Peyer's patch (tissue), 4 donors: ENCODE data around the gene ITGB3. TPM values are rescaled to one million over a fixed set of nuclear protein-coding genes. Genes with fewer than 3 reads are reported as not detected.

Source experiments
- DNase-seq, 3 donors: peaks; one replicate each; pipeline ENCODE4 v3.0.0-alpha.2; 2017 to 2019
- H3K27ac ChIP-seq, 4 donors: fragments of 200-600 bp; sonication (generic); one replicate each; pipeline ENCODE4 v1.5.1; 2016 to 2019
- H3K27me3 ChIP-seq, 2 donors: fragments of 200-600 bp; sonication (generic); one replicate each; pipeline ENCODE4 v1.5.1; 2019
- H3K36me3 ChIP-seq, 3 donors: fragments of 200-600 bp; sonication (generic); one replicate each; pipeline ENCODE4 v1.5.1; 2016 to 2019
- H3K4me1 ChIP-seq, 4 donors: fragments of 200-600 bp; sonication (generic); one replicate each; pipeline ENCODE4 v1.5.1; 2016 to 2019
- H3K4me3 ChIP-seq, 4 donors: fragments of 200-600 bp; sonication (generic); 1 replicate in 3 of 4; 2 replicates in 1 of 4; pipeline ENCODE4 v1.5.1; 2016 to 2019; ENCODE audit warnings: mild to moderate bottlenecking in 1 of 4
- H3K9me3 ChIP-seq, 4 donors: fragments of 200-600 bp; sonication (generic); one replicate each; pipeline ENCODE4 v1.5.1; 2016 to 2019; ENCODE audit warnings: mild to moderate bottlenecking in 1 of 4
- POLR2A ChIP-seq, 2 donors: fragments of 450-650 bp; IDR thresholded peaks; one replicate each; pipeline ENCODE4 v1.5.1; 2017; ENCODE audit warnings: antibody characterized with exemption in 2 of 2, mild to moderate bottlenecking in 2 of 2, moderate library complexity in 2 of 2
- small RNA-seq, 2 donors: library from RNA; depleted of rRNA; stranded (forward); fragments of <200 nt; gene quantifications; one replicate each; pipeline ENCODE3, GENCODE V24; 2016
- total RNA-seq, 4 donors: library from RNA; depleted of rRNA; stranded (reverse); fragments of >200 nt; gene quantifications; one replicate each; pipeline ENCODE4 v1.1.0, GENCODE V29; 2016
- TF ChIP-seq, protein P1 (sequence below), 6 experiments: fragments of 450-650 bp in 4 of 6; fragments of 200-600 bp in 2 of 6; sonication (generic) in 1 of 6; IDR thresholded peaks; one replicate each; pipeline ENCODE4 v1.5.1; 2017 to 2019; ENCODE audit warnings: antibody characterized with exemption in 6 of 6, mild to moderate bottlenecking in 3 of 6, moderate library complexity in 1 of 6

Gene ITGB3
- total RNA-seq, 4 donors from 2014 or later: 4.6 to 18.2 (median 6.6) TPM

DNA sequence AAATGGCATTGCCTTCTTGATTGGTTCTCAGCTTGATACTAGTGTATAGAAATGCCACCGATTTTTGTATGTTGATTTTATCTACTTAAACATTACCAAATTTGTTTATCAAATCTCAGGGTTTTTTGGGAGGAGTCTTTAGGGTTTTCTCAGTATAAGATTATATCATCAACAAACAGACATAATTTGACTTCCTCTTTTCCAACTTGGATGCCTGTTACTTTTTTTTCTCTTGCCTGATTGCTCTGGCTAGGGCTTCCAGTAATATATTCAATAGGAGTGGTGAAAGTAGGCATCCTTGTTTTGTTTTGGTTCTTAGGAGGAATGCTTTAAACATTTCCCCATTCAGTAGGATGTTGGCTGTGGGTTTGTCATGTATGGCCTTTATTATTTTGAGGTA is 99.2 kb downstream of the ITGB3 start:
- Histone ChIP-seq H3K27me3 (no peaks in the 10 kb centered on the region), H3K27ac (no peak overlapping the region), H3K4me3 (no peak overlapping the region), H3K36me3 (no peaks in the 10 kb centered on the region), H3K4me1 (no peaks in the 10 kb centered on the region), H3K9me3 (no peaks in the 10 kb centered on the region)
- TF ChIP-seq, protein P1, sequence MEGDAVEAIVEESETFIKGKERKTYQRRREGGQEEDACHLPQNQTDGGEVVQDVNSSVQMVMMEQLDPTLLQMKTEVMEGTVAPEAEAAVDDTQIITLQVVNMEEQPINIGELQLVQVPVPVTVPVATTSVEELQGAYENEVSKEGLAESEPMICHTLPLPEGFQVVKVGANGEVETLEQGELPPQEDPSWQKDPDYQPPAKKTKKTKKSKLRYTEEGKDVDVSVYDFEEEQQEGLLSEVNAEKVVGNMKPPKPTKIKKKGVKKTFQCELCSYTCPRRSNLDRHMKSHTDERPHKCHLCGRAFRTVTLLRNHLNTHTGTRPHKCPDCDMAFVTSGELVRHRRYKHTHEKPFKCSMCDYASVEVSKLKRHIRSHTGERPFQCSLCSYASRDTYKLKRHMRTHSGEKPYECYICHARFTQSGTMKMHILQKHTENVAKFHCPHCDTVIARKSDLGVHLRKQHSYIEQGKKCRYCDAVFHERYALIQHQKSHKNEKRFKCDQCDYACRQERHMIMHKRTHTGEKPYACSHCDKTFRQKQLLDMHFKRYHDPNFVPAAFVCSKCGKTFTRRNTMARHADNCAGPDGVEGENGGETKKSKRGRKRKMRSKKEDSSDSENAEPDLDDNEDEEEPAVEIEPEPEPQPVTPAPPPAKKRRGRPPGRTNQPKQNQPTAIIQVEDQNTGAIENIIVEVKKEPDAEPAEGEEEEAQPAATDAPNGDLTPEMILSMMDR (IDR thresholded peaks at IDR 0.05): no peak
- no peak for TF ChIP-seq POLR2A (IDR thresholded peaks at IDR 0.05)
- no peak for DNase-seq

DNA sequence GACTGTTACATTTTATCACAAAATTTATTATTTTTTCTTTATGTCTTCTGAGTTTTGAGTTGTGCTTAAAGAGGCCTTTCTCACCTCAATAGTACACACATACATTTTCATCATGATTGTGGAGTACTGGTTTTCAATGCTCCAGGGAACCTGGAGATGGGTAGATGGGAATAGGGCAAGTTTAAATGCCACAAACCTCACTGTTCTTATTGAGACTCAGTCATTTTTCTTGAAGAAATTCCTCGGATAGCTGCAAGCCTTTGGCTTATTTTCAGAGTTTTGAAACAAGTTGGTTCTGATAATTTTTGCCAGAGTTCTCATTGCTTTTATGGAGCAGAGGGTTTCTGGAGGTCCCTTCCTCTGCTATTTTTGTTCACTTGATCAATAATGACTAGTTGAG is 105.0 kb downstream of the ITGB3 start:
- no peak overlapping the region for H3K27ac ChIP-seq
- TF ChIP-seq POLR2A (IDR thresholded peaks at IDR 0.05): no peak
- TF ChIP-seq, protein P1 (IDR thresholded peaks at IDR 0.05): no peak
- no peaks in the 10 kb centered on the region for H3K9me3 ChIP-seq
- H3K4me3 ChIP-seq: no peak overlapping the region
- no peaks in the 10 kb centered on the region for H3K4me1 ChIP-seq
- no peak for DNase-seq
- H3K36me3 ChIP-seq: no peaks in the 10 kb centered on the region
- H3K27me3 ChIP-seq: no peaks in the 10 kb centered on the region

Small RNA genes within 50 kb of the gene (small RNA-seq; reads per million reads assigned to genes)
- 0 reads per million in 2 donors for gene RNU7-186P

Other genes starting within 250 kb of the ITGB3 start
- 10 to 100 TPM; 29.9 to 72.6 (median 47.4) TPM for gene CDC27, start 64.5 kb upstream of the ITGB3 start, total RNA-seq
- 1 to 10 TPM in 1 of 4 donors, not detected in 3; 9.1 TPM for gene MYL4, start 44.5 kb upstream of the ITGB3 start, total RNA-seq
- gene EFCAB13, start 70.1 kb downstream of the ITGB3 start, total RNA-seq: 10 to 100 TPM in 2 of 4 donors, 1 to 10 TPM in 2; 5.9 to 39.6 (median 12.9) TPM